ENCODE data around the gene NBEAL2. TPM values are rescaled to one million over a fixed set of nuclear protein-coding genes. Genes with fewer than 3 reads are reported as not detected.

NBEAL2 gene
- total RNA-seq, 4 donors from 2014 or later: 317 to 865 (median 347) TPM

DNA sequence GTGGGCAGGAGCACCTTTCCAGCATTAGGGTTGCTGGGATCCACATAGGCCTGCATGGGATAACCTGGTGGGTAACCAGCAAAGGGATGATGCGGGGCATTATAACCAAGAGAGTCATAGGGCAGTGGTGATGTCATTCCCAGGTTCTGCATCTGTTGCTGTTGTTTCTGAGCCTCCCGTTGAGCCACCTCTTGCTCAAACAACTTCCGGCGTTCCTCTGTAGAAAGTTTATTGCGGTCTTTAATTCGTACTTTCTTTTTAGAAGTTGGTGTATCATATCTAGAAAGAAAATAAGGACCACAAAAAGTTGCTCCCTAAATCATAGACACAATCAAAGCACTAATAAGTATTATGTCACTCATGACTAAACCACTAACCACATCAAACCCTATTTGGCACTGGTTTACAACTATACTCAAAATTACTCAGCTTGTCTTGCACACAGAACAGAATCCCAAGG is 77.8 kb downstream of the NBEAL2 start:
- H3K9me3 ChIP-seq: no peaks in the 10 kb centered on the region
- H3K27me3 ChIP-seq: no peaks in the 10 kb centered on the region
- no peak for DNase-seq (ENCODE audit: low spot score in 2 of 2)
- no peak overlapping the region for H3K4me3 ChIP-seq
- peaks cover 4% of the 10 kb centered on the region for H3K4me1 ChIP-seq
- TF ChIP-seq POLR2AphosphoS5 (IDR thresholded peaks at IDR 0.05) (no peak), EP300 (IDR thresholded peaks at IDR 0.05) (no peak), POLR2A (IDR thresholded peaks at IDR 0.05) (no peak)
- TF ChIP-seq, protein P1, sequence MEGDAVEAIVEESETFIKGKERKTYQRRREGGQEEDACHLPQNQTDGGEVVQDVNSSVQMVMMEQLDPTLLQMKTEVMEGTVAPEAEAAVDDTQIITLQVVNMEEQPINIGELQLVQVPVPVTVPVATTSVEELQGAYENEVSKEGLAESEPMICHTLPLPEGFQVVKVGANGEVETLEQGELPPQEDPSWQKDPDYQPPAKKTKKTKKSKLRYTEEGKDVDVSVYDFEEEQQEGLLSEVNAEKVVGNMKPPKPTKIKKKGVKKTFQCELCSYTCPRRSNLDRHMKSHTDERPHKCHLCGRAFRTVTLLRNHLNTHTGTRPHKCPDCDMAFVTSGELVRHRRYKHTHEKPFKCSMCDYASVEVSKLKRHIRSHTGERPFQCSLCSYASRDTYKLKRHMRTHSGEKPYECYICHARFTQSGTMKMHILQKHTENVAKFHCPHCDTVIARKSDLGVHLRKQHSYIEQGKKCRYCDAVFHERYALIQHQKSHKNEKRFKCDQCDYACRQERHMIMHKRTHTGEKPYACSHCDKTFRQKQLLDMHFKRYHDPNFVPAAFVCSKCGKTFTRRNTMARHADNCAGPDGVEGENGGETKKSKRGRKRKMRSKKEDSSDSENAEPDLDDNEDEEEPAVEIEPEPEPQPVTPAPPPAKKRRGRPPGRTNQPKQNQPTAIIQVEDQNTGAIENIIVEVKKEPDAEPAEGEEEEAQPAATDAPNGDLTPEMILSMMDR (IDR thresholded peaks at IDR 0.05): no peak
- WGBS: 76% methylated on average over 6 of the region's 6 CpGs
- peaks cover 36% of the 10 kb centered on the region for H3K36me3 ChIP-seq
- H3K27ac ChIP-seq: no peak overlapping the region

Other genes with a start within 250 kb of the NBEAL2 start
- gene MYL3, start 116.2 kb upstream of the NBEAL2 start, total RNA-seq: 1 to 10 TPM in 1 of 4 donors, not detected in 3; 1.4 TPM
- gene PTH1R, start 101.9 kb upstream of the NBEAL2 start, total RNA-seq: 1 to 10 TPM; 1.1 to 4.2 (median 3.0) TPM
- gene CCDC12, start 2.9 kb upstream of the NBEAL2 start, total RNA-seq: 10 to 100 TPM; 56.1 to 86.8 (median 81.6) TPM
- 10 to 100 TPM; 41.4 to 78.6 (median 53.4) TPM for gene SETD2, start 184.4 kb downstream of the NBEAL2 start, total RNA-seq